Peyer's patch (tissue), 4 donors: ENCODE measurements around the gene SHC3. TPM values are rescaled to one million over a fixed set of nuclear protein-coding genes. Genes with fewer than 3 reads are reported as not detected.

Experiments used
- DNase-seq, 3 donors: peaks; one replicate each; pipeline ENCODE4 v3.0.0-alpha.2; 2017 to 2019
- H3K27ac ChIP-seq, 4 donors: fragments of 200-600 bp; sonication (generic); one replicate each; pipeline ENCODE4 v1.5.1; 2016 to 2019
- H3K27me3 ChIP-seq, 2 donors: fragments of 200-600 bp; sonication (generic); one replicate each; pipeline ENCODE4 v1.5.1; 2019
- H3K36me3 ChIP-seq, 3 donors: fragments of 200-600 bp; sonication (generic); one replicate each; pipeline ENCODE4 v1.5.1; 2016 to 2019
- H3K4me1 ChIP-seq, 4 donors: fragments of 200-600 bp; sonication (generic); one replicate each; pipeline ENCODE4 v1.5.1; 2016 to 2019
- H3K4me3 ChIP-seq, 4 donors: fragments of 200-600 bp; sonication (generic); 1 replicate in 3 of 4; 2 replicates in 1 of 4; pipeline ENCODE4 v1.5.1; 2016 to 2019; ENCODE audit warnings: mild to moderate bottlenecking in 1 of 4
- H3K9me3 ChIP-seq, 4 donors: fragments of 200-600 bp; sonication (generic); one replicate each; pipeline ENCODE4 v1.5.1; 2016 to 2019; ENCODE audit warnings: mild to moderate bottlenecking in 1 of 4
- POLR2A ChIP-seq, 2 donors: fragments of 450-650 bp; IDR thresholded peaks; one replicate each; pipeline ENCODE4 v1.5.1; 2017; ENCODE audit warnings: antibody characterized with exemption in 2 of 2, mild to moderate bottlenecking in 2 of 2, moderate library complexity in 2 of 2
- total RNA-seq, 4 donors: library from RNA; depleted of rRNA; stranded (reverse); fragments of >200 nt; gene quantifications; one replicate each; pipeline ENCODE4 v1.1.0, GENCODE V29; 2016
- TF ChIP-seq, protein P1 (sequence below), 6 experiments: fragments of 450-650 bp in 4 of 6; fragments of 200-600 bp in 2 of 6; sonication (generic) in 1 of 6; IDR thresholded peaks; one replicate each; pipeline ENCODE4 v1.5.1; 2017 to 2019; ENCODE audit warnings: antibody characterized with exemption in 6 of 6, mild to moderate bottlenecking in 3 of 6, moderate library complexity in 1 of 6

The SHC3 gene
- total RNA-seq, 4 donors from 2014 or later, result 0.88 to 5.0 (median 2.2) TPM

DNA sequence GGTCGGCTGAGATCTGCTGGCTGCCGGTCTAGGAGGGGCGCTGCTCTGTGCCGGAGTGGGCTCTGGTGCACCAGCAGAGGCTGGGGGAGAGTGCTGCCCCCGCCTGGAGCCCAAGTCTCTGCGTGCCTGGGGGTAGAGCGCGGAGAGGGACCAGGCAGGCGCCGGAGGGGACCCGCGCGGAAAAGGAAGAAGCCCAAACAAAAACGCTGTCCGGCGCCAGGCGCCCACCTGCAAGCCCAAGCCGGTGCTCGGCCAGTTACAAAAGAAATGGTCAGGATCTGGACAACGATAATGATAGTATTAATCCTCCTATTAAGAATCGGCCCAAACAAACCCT, 187.9 kb downstream of the SHC3 start:
- Histone ChIP-seq H3K9me3 (no peaks in the 10 kb centered on the region), H3K36me3 (no peaks in the 10 kb centered on the region), H3K27me3 (no peaks in the 10 kb centered on the region), H3K4me1 (peaks cover 0 to 5% (median 4%) of the 10 kb centered on the region in 4 donors), H3K27ac (peak overlapping the region in 2 of 4 donors; percentile 68 to 86), H3K4me3 (peak overlapping the region; percentile 40 to 65 (median 54))
- no peak for DNase-seq
- no peak for TF ChIP-seq POLR2A (IDR thresholded peaks at IDR 0.05)
- TF ChIP-seq, protein P1, sequence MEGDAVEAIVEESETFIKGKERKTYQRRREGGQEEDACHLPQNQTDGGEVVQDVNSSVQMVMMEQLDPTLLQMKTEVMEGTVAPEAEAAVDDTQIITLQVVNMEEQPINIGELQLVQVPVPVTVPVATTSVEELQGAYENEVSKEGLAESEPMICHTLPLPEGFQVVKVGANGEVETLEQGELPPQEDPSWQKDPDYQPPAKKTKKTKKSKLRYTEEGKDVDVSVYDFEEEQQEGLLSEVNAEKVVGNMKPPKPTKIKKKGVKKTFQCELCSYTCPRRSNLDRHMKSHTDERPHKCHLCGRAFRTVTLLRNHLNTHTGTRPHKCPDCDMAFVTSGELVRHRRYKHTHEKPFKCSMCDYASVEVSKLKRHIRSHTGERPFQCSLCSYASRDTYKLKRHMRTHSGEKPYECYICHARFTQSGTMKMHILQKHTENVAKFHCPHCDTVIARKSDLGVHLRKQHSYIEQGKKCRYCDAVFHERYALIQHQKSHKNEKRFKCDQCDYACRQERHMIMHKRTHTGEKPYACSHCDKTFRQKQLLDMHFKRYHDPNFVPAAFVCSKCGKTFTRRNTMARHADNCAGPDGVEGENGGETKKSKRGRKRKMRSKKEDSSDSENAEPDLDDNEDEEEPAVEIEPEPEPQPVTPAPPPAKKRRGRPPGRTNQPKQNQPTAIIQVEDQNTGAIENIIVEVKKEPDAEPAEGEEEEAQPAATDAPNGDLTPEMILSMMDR (IDR thresholded peaks at IDR 0.05), result no peak

DNA sequence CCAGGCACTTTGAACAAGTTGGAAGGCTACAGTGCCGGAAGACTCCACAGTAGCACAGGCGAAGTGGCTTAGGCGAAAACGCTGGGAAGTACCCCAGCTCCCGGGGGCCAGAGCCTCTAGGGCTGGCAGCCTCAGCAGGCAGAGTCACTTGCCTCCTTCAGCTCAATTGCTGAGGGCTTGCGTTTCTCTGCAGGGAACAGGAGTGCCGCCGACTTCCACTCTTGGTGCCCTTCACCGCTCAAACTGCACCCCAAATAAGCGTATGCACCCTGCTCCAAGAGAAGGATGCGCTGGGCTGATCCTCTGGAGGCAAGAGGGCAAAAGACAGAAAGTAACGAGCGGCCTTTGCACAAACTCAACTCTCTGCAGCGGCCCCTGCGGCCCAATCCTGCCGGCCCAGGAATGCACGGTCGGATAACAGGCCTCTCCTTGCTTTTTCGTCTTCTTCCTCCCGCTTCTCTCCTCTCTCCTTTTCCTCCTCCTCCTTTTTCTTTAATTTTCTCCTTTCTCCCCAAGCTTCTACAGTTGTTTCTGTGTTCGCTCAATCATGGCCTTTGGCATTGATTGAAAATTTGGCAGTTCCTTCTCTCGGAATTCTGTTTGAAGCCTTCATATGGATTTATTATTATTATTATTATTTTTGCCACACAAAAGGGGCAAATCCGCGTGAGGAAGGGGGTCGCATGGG, 188.4 kb downstream of the SHC3 start:
- DNase-seq, result no peak
- Histone ChIP-seq H3K27ac (peak overlapping the region in 1 of 4 donors; percentile 86), H3K27me3 (no peaks in the 10 kb centered on the region), H3K36me3 (no peaks in the 10 kb centered on the region), H3K4me1 (peaks cover 0 to 5% (median 4%) of the 10 kb centered on the region in 4 donors), H3K4me3 (no peak overlapping the region), H3K9me3 (no peaks in the 10 kb centered on the region)
- TF ChIP-seq, protein P1 (IDR thresholded peaks at IDR 0.05), result no peak
- no peak for TF ChIP-seq POLR2A (IDR thresholded peaks at IDR 0.05)

DNA sequence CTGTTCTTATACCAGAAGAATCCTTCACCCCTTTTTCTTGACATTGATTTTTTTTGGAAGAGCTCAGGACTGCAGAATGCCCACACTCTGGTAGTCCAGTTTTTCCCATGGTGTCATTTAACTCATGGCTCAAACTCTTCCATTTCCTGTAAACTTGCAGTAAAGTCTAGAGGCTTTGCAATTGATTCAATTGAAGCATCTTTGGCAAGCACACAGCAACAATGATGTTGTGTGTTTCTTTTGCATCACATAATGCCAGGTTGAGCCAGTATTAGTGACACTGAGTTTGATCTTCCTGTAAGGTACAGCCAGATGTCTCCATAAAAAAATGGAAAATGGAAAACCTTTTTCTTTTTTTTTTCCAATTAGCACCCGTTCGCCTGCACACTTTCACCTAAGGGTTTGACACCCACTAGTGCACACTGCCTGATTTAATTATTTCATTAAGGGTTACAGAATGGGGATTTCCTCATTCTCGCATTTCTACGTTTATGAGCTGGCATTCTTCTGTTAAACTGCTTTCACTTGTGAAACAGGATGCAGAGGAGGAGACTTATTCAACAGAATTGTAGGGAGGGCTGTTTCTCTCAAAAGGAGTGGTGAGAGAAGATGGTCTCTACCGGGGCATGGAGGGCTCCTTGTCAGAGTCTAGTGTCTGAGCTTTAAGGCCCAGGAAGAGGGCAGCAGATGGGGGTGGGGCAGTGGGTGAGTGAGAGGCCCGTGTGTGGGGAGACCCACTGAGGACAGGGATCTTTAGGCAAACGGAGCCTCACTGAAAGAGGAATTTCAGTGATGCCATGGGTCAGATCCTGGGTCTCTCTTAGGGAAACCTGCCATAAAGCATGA, 189.6 kb downstream of the SHC3 start:
- Histone ChIP-seq H3K4me3 (no peak overlapping the region), H3K9me3 (no peaks in the 10 kb centered on the region), H3K4me1 (peaks cover 0 to 5% (median 4%) of the 10 kb centered on the region in 4 donors), H3K27ac (peak overlapping the region in 2 of 4 donors; percentile 2 to 22), H3K27me3 (no peaks in the 10 kb centered on the region), H3K36me3 (no peaks in the 10 kb centered on the region)
- TF ChIP-seq, protein P1 (IDR thresholded peaks at IDR 0.05), result no peak
- no peak for TF ChIP-seq POLR2A (IDR thresholded peaks at IDR 0.05)
- no peak for DNase-seq

DNA sequence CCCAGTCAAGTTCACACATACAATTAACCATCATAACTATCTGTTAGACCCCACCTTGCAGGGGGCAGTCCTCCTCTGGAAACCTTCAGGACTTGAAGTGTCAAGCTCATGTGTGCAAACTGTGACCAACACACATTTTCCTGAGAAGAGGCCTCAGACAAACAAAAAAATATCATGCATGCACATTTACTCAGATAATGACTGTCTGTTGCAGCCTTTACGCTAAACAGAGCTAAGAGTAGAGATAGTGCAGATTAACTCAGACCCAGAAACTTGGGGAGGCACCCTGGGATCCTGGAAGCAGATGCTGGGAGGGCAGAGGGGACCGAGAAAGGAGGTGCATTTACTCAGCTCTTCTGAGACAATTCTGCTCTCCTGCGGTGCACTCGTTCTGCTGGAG, 191.0 kb downstream of the SHC3 start:
- peaks cover 0 to 5% (median 4%) of the 10 kb centered on the region in 4 donors for H3K4me1 ChIP-seq
- TF ChIP-seq, protein P1 (IDR thresholded peaks at IDR 0.05), result no peak
- TF ChIP-seq POLR2A (IDR thresholded peaks at IDR 0.05), result no peak
- no peak overlapping the region for H3K27ac ChIP-seq
- H3K4me3 ChIP-seq, result no peak overlapping the region
- H3K27me3 ChIP-seq, result no peaks in the 10 kb centered on the region
- DNase-seq, result no peak
- no peaks in the 10 kb centered on the region for H3K9me3 ChIP-seq
- no peaks in the 10 kb centered on the region for H3K36me3 ChIP-seq

DNA sequence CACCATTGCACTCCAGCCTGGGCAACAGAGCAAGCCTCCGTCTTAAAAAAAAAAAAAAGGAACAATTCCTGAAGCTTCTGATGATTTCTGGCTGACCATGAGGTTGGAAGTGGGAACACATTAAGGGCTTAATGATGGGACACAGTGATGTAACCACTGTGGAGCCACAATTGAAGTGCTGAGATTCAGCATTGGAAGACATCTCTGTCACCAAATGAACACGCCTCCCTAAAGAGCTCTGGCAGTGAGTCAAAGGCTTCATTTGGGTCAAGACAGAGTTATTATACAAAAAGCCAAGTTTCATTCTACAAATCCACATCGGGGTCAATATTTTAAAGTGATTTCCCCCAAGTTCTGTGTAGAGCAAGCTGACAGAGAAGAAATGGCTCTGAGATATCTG, 191.8 kb downstream of the SHC3 start:
- H3K27ac ChIP-seq, result no peak overlapping the region
- H3K4me1 ChIP-seq, result peaks cover 0 to 5% (median 3%) of the 10 kb centered on the region in 4 donors
- H3K27me3 ChIP-seq, result no peaks in the 10 kb centered on the region
- no peaks in the 10 kb centered on the region for H3K9me3 ChIP-seq
- no peak overlapping the region for H3K4me3 ChIP-seq
- TF ChIP-seq POLR2A (IDR thresholded peaks at IDR 0.05), result no peak
- TF ChIP-seq, protein P1 (IDR thresholded peaks at IDR 0.05), result no peak
- no peak for DNase-seq
- no peaks in the 10 kb centered on the region for H3K36me3 ChIP-seq
